Measurements from ENCODE around the gene SMIM41. TPM values are rescaled to one million over a fixed set of nuclear protein-coding genes. Genes with fewer than 3 reads are reported as not detected.

The SMIM41 gene
- total RNA-seq, 1 donor from 2014 or later: not detected

Other genes starting within 250 kb of the SMIM41 start
- 0.41 and 0.73 TPM in 2 replicates for gene FIGNL2, start 231.0 kb upstream of the SMIM41 start, total RNA-seq
- 1.2 and 3.2 TPM in 2 replicates for gene ANKRD33, start 191.6 kb upstream of the SMIM41 start, total RNA-seq
- 933 and 964 TPM in 2 replicates for gene ACVRL1, start 172.2 kb upstream of the SMIM41 start, total RNA-seq
- 5.2 and 9.0 TPM in 2 replicates for gene ACVR1B, start 128.0 kb upstream of the SMIM41 start, total RNA-seq
- gene TAMALIN, start 72.8 kb upstream of the SMIM41 start, total RNA-seq: 38.2 and 53.3 TPM in 2 replicates
- 2.4 and 3.4 TPM in 2 replicates for gene NR4A1, start 28.3 kb upstream of the SMIM41 start, total RNA-seq
- gene ATG101, start 9.7 kb upstream of the SMIM41 start, total RNA-seq: 44.3 and 76.7 TPM in 2 replicates
- 1.5 and 1.6 TPM in 2 replicates for gene KRT80, start 112.3 kb downstream of the SMIM41 start, total RNA-seq
- 92.6 and 240 TPM in 2 replicates for gene KRT7, start 153.5 kb downstream of the SMIM41 start, total RNA-seq
- gene KRT86, start 194.9 kb downstream of the SMIM41 start, total RNA-seq: not detected in 2 replicates
- gene KRT81, start 211.8 kb downstream of the SMIM41 start, total RNA-seq: not detected in 2 replicates
- not detected in 2 replicates for gene KRT83, start 241.7 kb downstream of the SMIM41 start, total RNA-seq

Data from glomerular endothelial cell (primary cell).